SK-N-SH (cell line): ENCODE data around the gene SPACA9. TPM values are rescaled to one million over a fixed set of nuclear protein-coding genes. Genes with fewer than 3 reads are reported as not detected.

Experiments used
- CTCF ChIA-PET: fragments of 300-600, 350-600 bp; formaldehyde crosslinking; extraction: SDS; loops from one replicate; lab custom pipeline; 2021; lab: Yijun Ruan, JAX
- POLR2A ChIA-PET: fragments of 350-600 bp; sonication (Branson Sonifier 250); formaldehyde crosslinking; extraction: SDS; loops from one replicate; lab custom pipeline; 2020; ENCODE audit warnings: antibody characterized with exemption, inconsistent platforms; lab: Yijun Ruan, JAX
- DNase-seq: peaks from one replicate; pipeline ENCODE4 v3.0.0; 2012
- H2AFZ ChIP-seq: fragments of 200-600 bp; sonication (generic); 2 replicates; pipeline ENCODE4 v1.8.1; 2016; ENCODE audit warnings: antibody characterized with exemption, mild to moderate bottlenecking, low read depth
- H3F3A ChIP-seq: fragments of 200-600 bp; sonication (generic); replicated peaks from 2 replicates; pipeline ENCODE3; 2016; ENCODE audit warnings: antibody characterized with exemption, mild to moderate bottlenecking; ENCODE audit not compliant: insufficient read depth
- H3K27ac ChIP-seq, 2 experiments: fragments of 200-500 bp in 1 of 2; fragments of 200-600 bp in 1 of 2; sonication (Bioruptor generic) in 1 of 2; sonication (generic), shearing (Covaris generic) in 1 of 2; 2 replicates each; pipeline versions ENCODE4 v1.5.1 to v1.6.1; 2014 to 2016; ENCODE audit warnings: low read depth in 2 of 2, inconsistent platforms in 1 of 2, low read length in 1 of 2, mild to moderate bottlenecking in 1 of 2, mixed read lengths in 1 of 2
- H3K27me3 ChIP-seq: fragments of 200-600 bp; sonication (generic), shearing (Covaris generic); 2 replicates; pipeline ENCODE4 v1.6.1; 2016; ENCODE audit warnings: mixed run types; ENCODE audit not compliant: insufficient read depth
- H3K36me3 ChIP-seq, 2 experiments: fragments of 200-500 bp in 1 of 2; fragments of 200-600 bp in 1 of 2; sonication (Bioruptor generic) in 1 of 2; sonication (generic) in 1 of 2; replicated peaks in 1 of 2; 2 replicates each; pipeline versions ENCODE3 to v1.5.1; 2014 to 2016; ENCODE audit warnings: low read length in 1 of 2, mild to moderate bottlenecking in 1 of 2; ENCODE audit not compliant: insufficient read depth in 2 of 2, control insufficient read depth in 1 of 2
- H3K4me1 ChIP-seq, 2 experiments: fragments of 200-500 bp in 1 of 2; fragments of 200-600 bp in 1 of 2; sonication (Bioruptor generic) in 1 of 2; sonication (generic), shearing (Covaris generic) in 1 of 2; 2 replicates each; pipeline versions ENCODE4 v1.5.1 to v1.6.1; 2014 to 2016; ENCODE audit warnings: low read depth in 1 of 2, low read length in 1 of 2, mixed run types in 1 of 2; ENCODE audit not compliant: insufficient read depth in 2 of 2, control insufficient read depth in 1 of 2
- H3K4me2 ChIP-seq: fragments of 200-600 bp; sonication (generic), shearing (Covaris generic); 2 replicates; pipeline ENCODE4 v1.6.1; 2017; ENCODE audit warnings: mixed run types
- H3K4me3 ChIP-seq, 2 experiments: fragments of 200-500 bp in 1 of 2; fragments of 200-600 bp in 1 of 2; sonication (Bioruptor generic) in 1 of 2; sonication (generic), shearing (Covaris generic) in 1 of 2; 2 replicates each; pipeline versions ENCODE4 v1.5.1 to v1.8.1; 2014 to 2016; ENCODE audit warnings: low read depth in 2 of 2, inconsistent platforms in 1 of 2, low read length in 1 of 2, mild to moderate bottlenecking in 1 of 2, mixed read lengths in 1 of 2, moderate library complexity in 1 of 2
- H3K79me2 ChIP-seq: fragments of 200-600 bp; sonication (generic); 2 replicates; pipeline ENCODE4 v1.8.1; 2017; ENCODE audit warnings: mild to moderate bottlenecking; ENCODE audit not compliant: insufficient read depth
- H3K9ac ChIP-seq: fragments of 200-600 bp; sonication (generic); 2 replicates; pipeline ENCODE4 v1.6.1; 2017; ENCODE audit warnings: mixed run types
- H3K9me2 ChIP-seq: fragments of 200-600 bp; sonication (generic); 2 replicates; pipeline ENCODE4 v1.6.1; 2017; ENCODE audit warnings: mixed run types
- H3K9me3 ChIP-seq: fragments of 200-600 bp; sonication (generic); 2 replicates; pipeline ENCODE4 v1.6.1; 2017; ENCODE audit warnings: mixed run types, mild to moderate bottlenecking, moderate library complexity
- H4K20me1 ChIP-seq: fragments of 200-600 bp; sonication (generic); 2 replicates; pipeline ENCODE4 v1.6.1; 2017; ENCODE audit warnings: mild to moderate bottlenecking, mixed run types; ENCODE audit not compliant: insufficient read depth
- ELF1 ChIP-seq: IDR thresholded peaks from 2 replicates; pipeline ENCODE4 v1.4.0; 2012
- EZH2phosphoT487 ChIP-seq: fragments of 200-600 bp; sonication (generic); IDR thresholded peaks from 2 replicates; pipeline ENCODE4 v1.6.1; 2017; ENCODE audit warnings: low read depth, mixed run types, mild to moderate bottlenecking, antibody characterized with exemption, moderate library complexity, borderline replicate concordance
- FOXJ3 ChIP-seq: sonication (generic); formaldehyde crosslinking; IDR thresholded peaks from 2 replicates; pipeline ENCODE4 v1.5.1; 2020; ENCODE audit warnings: mild to moderate bottlenecking, missing genetic modification reagents
- FOXM1 ChIP-seq: IDR thresholded peaks from 2 replicates; pipeline ENCODE4 v1.4.0; 2012; ENCODE audit warnings: low read depth, mild to moderate bottlenecking
- GABPA ChIP-seq: IDR thresholded peaks from 2 replicates; pipeline ENCODE4 v1.4.0; 2012; ENCODE audit warnings: low read depth, mild to moderate bottlenecking
- MEF2A ChIP-seq: IDR thresholded peaks from 2 replicates; pipeline ENCODE4 v1.4.0; 2012; ENCODE audit warnings: low read depth, borderline replicate concordance
- MXI1 ChIP-seq: IDR thresholded peaks from 2 replicates; pipeline ENCODE4 v1.6.1; 2012; ENCODE audit warnings: mild to moderate bottlenecking, low read depth, low read length, improper control_type of control experiment
- NFIC ChIP-seq: IDR thresholded peaks from 2 replicates; pipeline ENCODE4 v1.4.0; 2012; ENCODE audit warnings: borderline replicate concordance
- PBX3 ChIP-seq: IDR thresholded peaks from 2 replicates; pipeline ENCODE4; 2012
- REST ChIP-seq: IDR thresholded peaks from 2 replicates; pipeline ENCODE4 v1.6.1; 2012; ENCODE audit warnings: mild to moderate bottlenecking, low read depth, low read length, moderate library complexity
- RXRA ChIP-seq: IDR thresholded peaks from 2 replicates; pipeline ENCODE4 v1.4.0; 2012; ENCODE audit warnings: low read depth, mild to moderate bottlenecking, borderline replicate concordance
- SIN3A ChIP-seq: IDR thresholded peaks from 2 replicates; pipeline ENCODE4 v1.6.1; 2012; ENCODE audit warnings: low read depth, mild to moderate bottlenecking, low read length, moderate library complexity, borderline replicate concordance
- TCF12 ChIP-seq: IDR thresholded peaks from 2 replicates; pipeline ENCODE4 v1.4.0; 2012
- WGBS: methylation state at CpG from one replicate; pipeline ENCODE4 v1.1.6; 2017; ENCODE audit warnings: low lambda C conversion rate; 5-methylcytosine and 5-hydroxymethylcytosine counted together
- polyA plus RNA-seq, 3 experiments: library from polyadenylated mRNA; depleted of rRNA; stranded (reverse); fragments of >200 nt; gene quantifications; 2 replicates each; pipeline ENCODE4 v1.2.3, GENCODE V29; 2012
- TF ChIP-seq, protein P1 (sequence below): fragments of 150-350 bp; IDR thresholded peaks from 2 replicates; pipeline ENCODE4 v1.6.1; 2017; ENCODE audit warnings: antibody characterized with exemption, low read length, low read depth, borderline replicate concordance

Gene SPACA9
- polyA plus RNA-seq, 1 of the 3 experiments (the other 2 are of a cell fraction) = 9.8 TPM

DNA sequence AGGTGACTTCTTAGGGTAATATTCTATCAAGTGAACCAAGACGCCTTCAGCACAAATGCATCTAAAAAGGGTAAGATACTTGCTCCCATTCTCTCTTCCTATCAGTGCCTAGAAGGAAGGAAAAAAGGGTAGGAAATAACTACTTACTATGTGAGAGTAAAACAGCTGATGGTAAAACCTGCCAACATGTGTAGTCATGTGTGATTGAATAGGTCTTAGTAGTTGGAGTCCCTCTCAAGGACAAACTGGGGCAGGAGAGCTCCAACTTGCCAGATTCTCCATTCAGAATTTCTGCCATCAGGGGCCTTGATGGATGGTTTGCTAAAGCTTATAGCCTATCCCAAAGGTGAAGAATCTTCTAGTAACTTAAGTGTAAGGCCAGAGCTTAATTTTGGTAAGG lies 60.5 kb downstream of the SPACA9 start:
- Histone ChIP-seq H3K4me1 (peaks cover 9 to 12% of the 10 kb centered on the region in 2 experiments; a peak in 3 of 4 replicates), H3K9ac (no peak overlapping the region), H3K27ac (no peak overlapping the region), H3K27me3 (no peaks in the 10 kb centered on the region), H3K9me3 (no peaks in the 10 kb centered on the region), H3K4me2 (no peak overlapping the region), H3K4me3 (no peak overlapping the region), H2AFZ (no peak overlapping the region), H3K9me2 (no peaks in the 10 kb centered on the region), H3F3A (no peaks in the 10 kb centered on the region), H4K20me1 (no peaks in the 10 kb centered on the region; the same call in none of the 2 replicates), H3K79me2 (peaks cover 82% of the 10 kb centered on the region), H3K36me3 (peaks cover 0 to under 1% of the 10 kb centered on the region in 2 experiments)
- ChIA-PET POLR2A (no interaction called here), CTCF (interaction anchor here (0.7 to 1.2 kb wide), 2 partner anchors 32 to 37 kb away, joined by 3 to 4 read pairs; no protein-coding TSS in a partner anchor)
- TF ChIP-seq FOXJ3 = no peak
- TF ChIP-seq REST = no peak
- TF ChIP-seq TCF12 = no peak
- no peak for TF ChIP-seq SIN3A
- TF ChIP-seq RXRA = no peak
- no peak for TF ChIP-seq PBX3
- no peak for TF ChIP-seq EZH2phosphoT487
- TF ChIP-seq GABPA = no peak
- no peak for TF ChIP-seq ELF1
- TF ChIP-seq NFIC = no peak
- TF ChIP-seq MEF2A = no peak
- no peak for TF ChIP-seq FOXM1
- TF ChIP-seq, protein P1, sequence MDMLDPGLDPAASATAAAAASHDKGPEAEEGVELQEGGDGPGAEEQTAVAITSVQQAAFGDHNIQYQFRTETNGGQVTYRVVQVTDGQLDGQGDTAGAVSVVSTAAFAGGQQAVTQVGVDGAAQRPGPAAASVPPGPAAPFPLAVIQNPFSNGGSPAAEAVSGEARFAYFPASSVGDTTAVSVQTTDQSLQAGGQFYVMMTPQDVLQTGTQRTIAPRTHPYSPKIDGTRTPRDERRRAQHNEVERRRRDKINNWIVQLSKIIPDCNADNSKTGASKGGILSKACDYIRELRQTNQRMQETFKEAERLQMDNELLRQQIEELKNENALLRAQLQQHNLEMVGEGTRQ = no peak
- TF ChIP-seq MXI1 = no peak
- WGBS = 94% methylated on average over 1 of the region's 1 CpG
- no peak for DNase-seq

Other genes starting within 250 kb of the SPACA9 start
- 13.9 and 17.3 TPM in 2 replicates for gene DDX31, start 208.9 kb upstream of the SPACA9 start, polyA plus RNA-seq (2012; rRNA removed)
- gene GTF3C4, start 208.4 kb upstream of the SPACA9 start, polyA plus RNA-seq (2012; rRNA removed) = 2.8 and 3.6 TPM in 2 replicates
- 0.77 and 0.84 TPM in 2 replicates for gene AK8, start 614 bp upstream of the SPACA9 start, polyA plus RNA-seq (2012; rRNA removed)
- gene TSC1, start 65.7 kb downstream of the SPACA9 start, polyA plus RNA-seq (2012; rRNA removed) = 18.3 and 27.6 TPM in 2 replicates
- gene GFI1B, start 99.8 kb downstream of the SPACA9 start, polyA plus RNA-seq (2012; rRNA removed) = 0.03 TPM in 1 of 2 replicates, not detected in the other
- gene GTF3C5, start 152.1 kb downstream of the SPACA9 start, polyA plus RNA-seq (2012; rRNA removed) = 57.3 and 59.1 TPM in 2 replicates
- gene CEL, start 183.1 kb downstream of the SPACA9 start, polyA plus RNA-seq (2012; rRNA removed) = 0.75 and 0.87 TPM in 2 replicates
- 64.1 and 64.7 TPM in 2 replicates for gene RALGDS, start 242.3 kb downstream of the SPACA9 start, polyA plus RNA-seq (2012; rRNA removed)